ENCODE data around the gene AIG1.

GRCh38 chr6:143163621-143164020 lies 102.9 kb downstream of the AIG1 start:
- TF ChIP-seq EZH2phosphoT487 (IDR thresholded peaks at IDR 0.05; ENCODE audit: borderline replicate concordance, low read depth) (no peak), CTCF (IDR thresholded peaks at IDR 0.05) (no peak), TEAD4 (IDR thresholded peaks at IDR 0.05; ENCODE audit: borderline replicate concordance, insufficient read depth) (no peak), FOXJ3 (CRISPR knock-in tag; IDR thresholded peaks at IDR 0.05) (no peak), SMC3 (IDR thresholded peaks at IDR 0.05; ENCODE audit: low read depth, low read length) (no peak), MAX (IDR thresholded peaks at IDR 0.05; ENCODE audit: low read depth) (no peak), JUND (IDR thresholded peaks at IDR 0.05) (no peak), RFX5 (IDR thresholded peaks at IDR 0.05; ENCODE audit: low read length) (no peak), GABPA (IDR thresholded peaks at IDR 0.05; ENCODE audit: low read depth) (no peak), IRF3 (IDR thresholded peaks at IDR 0.05; ENCODE audit: low read depth, low read length) (no peak), USF2 (IDR thresholded peaks at IDR 0.05; ENCODE audit: borderline replicate concordance, low read depth, low read length) (no peak)
